GM21786 (cell line): ENCODE results near the gene ATP6V0C.
"Not testable (repeated sequence)": the region's sequence is repeated elsewhere in the genome, so short reads cannot be mapped to it uniquely, and the experiment has no call there.

Source experiments
- ATAC-seq: cut with Tn5 transposase; IDR thresholded peaks from one replicate; pipeline ENCODE4 v1.9.1; 2021; ENCODE audit not compliant: unreplicated experiment

The ATP6V0C gene

GRCh38 chr16:2474877-2475412, 38.8 kb upstream of the ATP6V0C start, which contains the start of gene TBC1D24:
TBC1D24 (plus strand) TSS chr16:2475127; CDS start chr16:2496149, 21,022 bp downstream.
- peak; percentile 61 for ATAC-seq

GRCh38 chr16:2475413-2476344, 38.1 kb upstream of the ATP6V0C start:
- no peak for ATAC-seq

GRCh38 chr16:2476345-2476720, 37.4 kb upstream of the ATP6V0C start:
- no peak for ATAC-seq

DNA sequence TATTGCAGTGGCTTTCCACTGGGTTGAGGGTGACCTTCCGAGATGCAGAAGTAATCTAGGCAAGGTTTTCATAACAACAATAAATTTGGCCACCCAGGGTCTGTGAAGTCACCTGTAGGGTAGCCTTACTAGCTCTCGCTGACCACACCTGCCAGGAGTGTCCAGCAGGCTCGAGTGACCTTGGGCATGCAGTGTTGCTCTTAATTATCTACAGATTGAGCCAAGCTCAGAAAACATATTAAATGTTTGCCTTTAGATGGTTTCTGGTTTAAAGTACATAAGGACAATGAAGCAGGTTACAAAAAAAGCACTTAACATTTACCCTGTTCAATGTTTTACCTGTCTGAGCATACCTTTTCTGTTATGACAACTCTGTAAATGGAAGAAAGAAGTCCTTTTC, 37.0 kb upstream of the ATP6V0C start:
- ATAC-seq, result no peak

GRCh38 chr16:2477327-2477726, 36.4 kb upstream of the ATP6V0C start:
- ATAC-seq, result no peak

- ATAC-seq, result no peak
Measured at GRCh38 chr16:2478279-2478678, 35.5 kb upstream of the ATP6V0C start.

- ATAC-seq, result not testable (repeated sequence)
Measured at GRCh38 chr16:2479996-2480395, 33.8 kb upstream of the ATP6V0C start.

DNA sequence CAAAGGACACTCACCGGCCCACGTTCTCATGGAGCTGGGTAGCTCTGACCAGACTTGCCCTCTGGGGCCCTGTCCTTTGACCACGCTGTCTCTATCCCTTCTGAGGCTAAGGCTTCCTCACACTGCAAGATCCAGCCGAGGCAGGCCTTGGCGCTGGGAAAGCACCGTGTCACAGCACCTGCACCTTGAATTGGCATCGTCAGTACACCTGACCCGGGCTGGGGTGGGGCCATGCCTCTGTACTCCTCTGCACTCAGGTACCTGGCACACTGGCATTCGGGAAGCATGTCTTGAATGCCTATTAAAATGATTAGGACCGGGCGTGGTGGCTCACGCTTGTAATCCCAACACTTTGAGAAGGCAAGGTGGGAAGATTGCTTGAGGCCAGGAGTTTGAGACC, 32.8 kb upstream of the ATP6V0C start:
- ATAC-seq, result no peak

GRCh38 chr16:2481676-2482075, 32.1 kb upstream of the ATP6V0C start:
- no peak for ATAC-seq

GRCh38 chr16:2482249-2482648, 31.5 kb upstream of the ATP6V0C start:
- ATAC-seq, result no peak

DNA sequence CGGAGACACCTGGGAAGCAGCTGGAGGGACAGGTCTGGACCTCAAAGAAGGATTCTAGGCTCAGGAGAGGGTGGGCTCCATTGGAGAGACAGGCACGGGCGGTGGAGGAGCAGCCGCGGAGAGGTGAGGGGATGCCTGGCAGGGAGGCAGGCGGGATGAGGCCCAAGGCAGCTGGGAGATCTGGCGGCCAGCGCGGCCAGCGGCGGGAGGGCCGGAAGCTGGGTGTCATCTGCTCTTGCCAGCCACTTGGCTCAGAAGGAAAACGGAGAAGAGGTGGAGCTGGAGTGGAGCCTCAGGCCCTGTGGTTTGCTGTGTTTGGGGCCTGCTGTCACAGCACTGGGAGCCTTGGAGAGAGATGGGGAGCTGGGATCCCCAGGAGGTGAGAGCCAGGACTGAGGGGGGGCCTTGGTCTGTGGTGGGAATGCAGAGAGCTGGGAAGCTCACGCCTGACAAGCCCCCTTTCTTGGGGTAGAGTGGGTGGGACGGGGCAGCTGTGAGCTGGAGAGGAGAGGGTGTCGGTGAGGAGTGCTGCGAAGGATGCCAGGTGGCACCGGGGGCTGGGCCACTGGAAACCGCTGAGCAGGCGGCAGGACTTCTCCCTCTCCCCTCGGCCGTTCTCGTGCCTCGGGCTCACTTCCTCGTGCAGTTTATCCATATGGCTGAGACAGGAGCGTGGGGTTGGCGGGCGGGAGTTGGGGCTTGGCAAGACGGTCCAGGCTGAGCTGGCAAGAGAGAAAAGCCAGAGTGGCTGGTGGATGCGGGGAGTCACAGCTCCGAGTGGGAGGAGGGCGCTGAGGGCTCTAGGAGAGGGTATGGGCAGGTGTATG, 30.8 kb upstream of the ATP6V0C start:
- ATAC-seq, result no peak

GRCh38 chr16:2483939-2484897, 29.5 kb upstream of the ATP6V0C start:
- ATAC-seq, result no peak

DNA sequence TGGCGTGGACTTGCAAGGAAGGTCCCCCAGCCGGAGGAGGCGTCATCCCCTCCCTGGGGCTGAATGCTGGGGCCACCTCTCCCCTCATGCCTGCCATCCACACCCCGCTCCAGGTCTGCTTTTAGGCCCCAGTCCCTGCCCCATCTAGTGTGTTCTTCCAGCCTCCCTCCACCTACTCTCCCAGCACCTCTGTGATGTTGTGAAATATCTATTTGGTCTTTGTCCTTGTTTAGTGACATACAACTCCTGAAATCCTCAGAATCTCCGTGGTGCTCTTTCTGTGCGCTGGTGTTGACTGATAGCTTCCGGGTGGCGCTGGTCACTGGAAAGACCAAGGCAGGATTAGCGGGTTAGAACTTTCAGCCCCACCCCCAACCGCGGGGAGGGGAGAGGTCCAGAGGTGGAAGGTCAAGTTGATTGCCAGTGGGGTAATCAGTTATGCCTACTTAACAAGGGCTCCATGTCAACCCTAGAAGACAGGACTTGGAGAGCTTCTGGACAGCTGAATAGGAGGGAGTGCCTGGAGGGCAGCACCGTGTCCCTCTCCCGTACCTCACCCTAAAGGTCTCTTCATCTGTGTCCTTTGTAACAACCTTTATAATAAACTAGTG, 28.7 kb upstream of the ATP6V0C start:
- ATAC-seq, result no peak

DNA sequence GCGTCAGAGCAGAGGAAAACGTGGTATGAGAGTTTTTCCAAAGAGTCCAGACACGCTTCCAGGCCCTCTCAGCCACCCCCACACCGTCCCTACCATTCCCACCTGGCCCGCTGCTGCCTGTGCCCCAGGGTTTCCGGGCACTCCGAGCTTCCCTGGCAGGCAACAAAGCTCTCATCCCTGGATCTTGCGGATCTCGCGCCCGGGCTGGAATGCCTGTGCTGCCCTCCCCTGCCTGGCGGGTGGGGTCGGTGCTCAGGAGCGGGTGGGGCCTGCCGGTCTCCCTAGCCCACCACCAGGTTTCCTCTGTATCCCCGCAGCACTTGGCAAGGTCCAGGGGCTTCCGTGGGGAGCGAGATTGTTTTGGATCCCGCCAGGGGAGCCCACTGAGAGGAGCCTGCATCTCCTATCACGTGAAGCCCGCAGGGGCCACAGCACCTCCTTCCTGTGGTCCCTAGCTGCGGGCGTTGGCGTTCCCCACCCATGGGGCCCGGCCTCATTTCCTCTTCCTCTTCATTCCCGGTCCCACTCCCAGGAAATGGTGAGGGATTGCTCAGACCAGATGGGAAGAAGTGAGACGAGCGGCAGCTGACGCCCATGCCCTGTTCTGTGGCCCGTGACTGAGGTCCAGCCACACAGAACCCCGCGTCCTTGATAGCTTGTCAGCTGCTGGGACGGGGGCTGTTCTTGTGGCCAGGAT, 27.8 kb upstream of the ATP6V0C start:
- no peak for ATAC-seq

- peak; percentile 81 for ATAC-seq
Measured at GRCh38 chr16:2486645-2487516, 26.9 kb upstream of the ATP6V0C start.

GRCh38 chr16:2487517-2487842, 26.3 kb upstream of the ATP6V0C start:
- ATAC-seq, result no peak

GRCh38 chr16:2487903-2488531, 25.7 kb upstream of the ATP6V0C start:
- no peak for ATAC-seq

DNA sequence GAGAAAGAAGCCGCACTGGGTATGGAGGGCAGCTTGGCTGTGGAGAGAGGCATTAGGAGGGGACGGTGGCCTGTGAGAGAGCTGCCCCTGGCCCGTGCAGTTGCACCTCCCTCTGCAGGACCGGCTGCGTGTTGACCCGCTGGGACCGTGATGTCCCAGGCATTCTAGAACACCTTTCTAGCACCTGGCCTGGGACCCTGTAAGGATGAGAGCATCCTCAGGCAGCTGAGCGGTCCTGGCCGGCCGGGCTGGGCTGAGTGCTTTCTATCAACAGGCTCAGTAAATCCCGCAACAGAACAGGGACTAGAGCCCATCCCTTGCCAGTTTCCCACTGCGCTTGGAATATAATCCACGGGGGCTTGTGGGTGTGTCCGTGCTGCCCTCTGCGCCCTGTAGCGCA, 24.2 kb upstream of the ATP6V0C start:
- ATAC-seq, result no peak
